Endothelial cell (in vitro differentiated cells): Measurements from ENCODE around the gene DPH6. TPM values are rescaled to one million over a fixed set of nuclear protein-coding genes. Genes with fewer than 3 reads are reported as not detected.
"Not testable (repeated sequence)": the region's sequence is repeated elsewhere in the genome, so short reads cannot be mapped to it uniquely, and the experiment has no call there.

Experiments used
- DNase-seq: peaks from one replicate; pipeline ENCODE4 v3.0.0; 2021; ENCODE audit warnings: low spot score
- H3K27ac Mint-ChIP-seq: one replicate; pipeline ENCODE4 v1.8.0; 2021; ENCODE audit warnings: mixed read lengths, inconsistent platforms; ENCODE audit not compliant: unreplicated experiment
- H3K27me3 Mint-ChIP-seq: one replicate; pipeline ENCODE4 v1.8.0; 2021; ENCODE audit warnings: mild to moderate bottlenecking, moderate library complexity, mixed read lengths, inconsistent platforms; ENCODE audit not compliant: unreplicated experiment
- H3K36me3 Mint-ChIP-seq: one replicate; pipeline ENCODE4 v1.8.0; 2021; ENCODE audit warnings: mild to moderate bottlenecking, low read depth, mixed read lengths, inconsistent platforms; ENCODE audit not compliant: unreplicated experiment
- H3K4me1 Mint-ChIP-seq: one replicate; pipeline ENCODE4 v1.8.0; 2021; ENCODE audit warnings: mild to moderate bottlenecking, mixed read lengths, inconsistent platforms; ENCODE audit not compliant: unreplicated experiment
- H3K4me3 Mint-ChIP-seq: one replicate; pipeline ENCODE4 v1.8.0; 2021; ENCODE audit warnings: mild to moderate bottlenecking, mixed read lengths, inconsistent platforms; ENCODE audit not compliant: unreplicated experiment
- H3K9me3 Mint-ChIP-seq: one replicate; pipeline ENCODE4 v1.8.0; 2021; ENCODE audit warnings: mixed read lengths, inconsistent platforms; ENCODE audit not compliant: unreplicated experiment
- long read RNA-seq: library from polyadenylated mRNA; unstranded; transcript quantifications from one replicate; pipeline ENCODE4 v2.0.0, GENCODE V29; 2020; ENCODE audit not compliant: unreplicated experiment
- total RNA-seq: library from RNA; stranded (reverse); fragmentation: NEBNext Ultra II Directional; extraction: Animal tissue kit (Norgen Biotek cat#: 25700); gene quantifications from one replicate; pipeline ENCODE4 v1.2.1, GENCODE V29; 2021; ENCODE audit not compliant: unreplicated experiment
- TF ChIP-seq, protein P1 (sequence below): fragments of 200-600 bp; sonication (generic); IDR thresholded peaks from one replicate; pipeline ENCODE4 v1.5.0; 2021; ENCODE audit warnings: antibody characterized with exemption; ENCODE audit not compliant: unreplicated experiment

The DPH6 gene, protein sequence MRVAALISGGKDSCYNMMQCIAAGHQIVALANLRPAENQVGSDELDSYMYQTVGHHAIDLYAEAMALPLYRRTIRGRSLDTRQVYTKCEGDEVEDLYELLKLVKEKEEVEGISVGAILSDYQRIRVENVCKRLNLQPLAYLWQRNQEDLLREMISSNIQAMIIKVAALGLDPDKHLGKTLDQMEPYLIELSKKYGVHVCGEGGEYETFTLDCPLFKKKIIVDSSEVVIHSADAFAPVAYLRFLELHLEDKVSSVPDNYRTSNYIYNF
- 10.6 TPM for total RNA-seq
- long read RNA-seq, partial matches to known transcripts = 1 of 4 reads
- long read RNA-seq, other reads (novel, unspliced or antisense) = 1 of 4 reads

GRCh38 chr15:35545824-35546510, at the start of gene DPH6:
Gene DPH6 (minus strand): TSS chr15:35546165. CDS start chr15:35546141, 24 bp downstream.
- peaks cover 3% of the 10 kb centered on the region for H3K9me3 Mint-ChIP-seq
- DNase-seq = peak; percentile 82
- peak within 1 kb of the TSS; percentile 99 for H3K27ac Mint-ChIP-seq
- H3K4me1 Mint-ChIP-seq = peaks cover 25% of the 10 kb centered on the region
- H3K27me3 Mint-ChIP-seq = peaks cover 7% of the 10 kb centered on the region
- H3K36me3 Mint-ChIP-seq = peaks cover 3% of the 10 kb centered on the region
- H3K4me3 Mint-ChIP-seq = peak within 1 kb of the TSS; percentile 98
- TF ChIP-seq, protein P1, sequence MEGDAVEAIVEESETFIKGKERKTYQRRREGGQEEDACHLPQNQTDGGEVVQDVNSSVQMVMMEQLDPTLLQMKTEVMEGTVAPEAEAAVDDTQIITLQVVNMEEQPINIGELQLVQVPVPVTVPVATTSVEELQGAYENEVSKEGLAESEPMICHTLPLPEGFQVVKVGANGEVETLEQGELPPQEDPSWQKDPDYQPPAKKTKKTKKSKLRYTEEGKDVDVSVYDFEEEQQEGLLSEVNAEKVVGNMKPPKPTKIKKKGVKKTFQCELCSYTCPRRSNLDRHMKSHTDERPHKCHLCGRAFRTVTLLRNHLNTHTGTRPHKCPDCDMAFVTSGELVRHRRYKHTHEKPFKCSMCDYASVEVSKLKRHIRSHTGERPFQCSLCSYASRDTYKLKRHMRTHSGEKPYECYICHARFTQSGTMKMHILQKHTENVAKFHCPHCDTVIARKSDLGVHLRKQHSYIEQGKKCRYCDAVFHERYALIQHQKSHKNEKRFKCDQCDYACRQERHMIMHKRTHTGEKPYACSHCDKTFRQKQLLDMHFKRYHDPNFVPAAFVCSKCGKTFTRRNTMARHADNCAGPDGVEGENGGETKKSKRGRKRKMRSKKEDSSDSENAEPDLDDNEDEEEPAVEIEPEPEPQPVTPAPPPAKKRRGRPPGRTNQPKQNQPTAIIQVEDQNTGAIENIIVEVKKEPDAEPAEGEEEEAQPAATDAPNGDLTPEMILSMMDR = peak; percentile 5

GRCh38 chr15:35595656-35596055, 49.7 kb upstream of the DPH6 start:
- TF ChIP-seq, protein P1 = no peak
- Mint-ChIP-seq H3K4me3 (no peak overlapping the region), H3K36me3 (peaks cover 11% of the 10 kb centered on the region), H3K27me3 (peaks cover 2% of the 10 kb centered on the region), H3K4me1 (peaks cover 7% of the 10 kb centered on the region), H3K9me3 (no peaks in the 10 kb centered on the region), H3K27ac (no peak overlapping the region)
- DNase-seq = no peak

DNA sequence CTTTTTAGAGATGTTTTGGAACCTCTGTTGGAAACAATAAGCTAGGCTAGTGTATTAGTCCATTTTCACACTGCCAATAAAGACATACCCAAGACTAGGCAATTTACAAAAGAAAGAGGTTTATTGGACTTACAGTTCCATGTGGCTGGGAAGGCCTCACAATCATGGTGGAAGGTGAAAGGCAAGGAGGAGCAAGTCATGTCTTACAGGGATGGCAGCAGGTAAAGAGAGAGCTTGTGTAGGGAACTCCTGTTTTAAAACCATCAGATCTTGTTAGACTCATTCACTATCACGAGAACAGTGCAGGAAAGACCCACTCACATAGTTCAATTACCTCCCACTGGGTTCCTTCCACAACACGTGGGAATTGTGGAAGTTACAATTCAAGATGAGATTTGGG, 46.0 kb upstream of the DPH6 start:
- not testable (repeated sequence) for H3K36me3 Mint-ChIP-seq, H3K9me3 Mint-ChIP-seq, DNase-seq, H3K4me3 Mint-ChIP-seq, H3K4me1 Mint-ChIP-seq, H3K27ac Mint-ChIP-seq, H3K27me3 Mint-ChIP-seq

DNA sequence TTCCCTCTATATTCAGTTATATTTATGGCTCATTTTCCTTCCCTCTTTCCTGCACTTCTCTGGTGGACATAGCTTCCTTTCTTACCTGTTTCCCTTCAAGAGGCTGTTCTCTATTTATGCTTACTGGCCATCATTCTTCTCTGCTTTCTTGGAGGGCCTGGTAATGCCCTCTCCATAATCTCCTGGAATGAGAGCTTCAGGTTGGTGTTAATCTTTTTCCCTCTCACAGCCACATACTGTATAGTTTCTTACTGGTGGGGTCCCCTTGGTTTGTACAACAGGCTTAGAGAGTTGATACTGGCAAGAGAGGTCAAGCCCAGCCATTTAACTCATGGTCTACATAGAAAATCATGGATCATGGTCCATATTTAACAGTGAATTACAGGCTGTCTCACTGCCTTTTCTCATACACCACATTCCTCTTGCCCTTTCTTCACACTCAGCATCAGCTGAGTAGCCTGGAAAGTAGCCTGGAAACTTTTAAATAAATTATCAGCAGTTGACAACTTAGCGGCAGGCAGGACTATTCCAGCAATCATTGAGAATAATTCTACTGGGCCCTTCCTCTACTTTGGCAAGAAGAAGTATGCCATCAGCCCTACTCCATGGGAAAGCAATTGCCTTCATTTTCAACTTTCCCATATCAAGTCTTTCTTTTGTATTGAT, 38.0 kb upstream of the DPH6 start:
- Mint-ChIP-seq H3K4me1 (no peaks in the 10 kb centered on the region), H3K4me3 (no peak overlapping the region), H3K36me3 (no peaks in the 10 kb centered on the region), H3K27ac (no peak overlapping the region), H3K9me3 (no peaks in the 10 kb centered on the region), H3K27me3 (no peaks in the 10 kb centered on the region)
- TF ChIP-seq, protein P1 = no peak
- DNase-seq = no peak

GRCh38 chr15:35580606-35581005, 34.6 kb upstream of the DPH6 start:
- TF ChIP-seq, protein P1 = no peak
- Mint-ChIP-seq H3K4me1 (no peaks in the 10 kb centered on the region), H3K27ac (no peak overlapping the region), H3K9me3 (no peaks in the 10 kb centered on the region), H3K4me3 (no peak overlapping the region), H3K27me3 (no peaks in the 10 kb centered on the region), H3K36me3 (no peaks in the 10 kb centered on the region)
- no peak for DNase-seq
